Measurements from ENCODE around the gene PPP6R1. TPM values are rescaled to one million over a fixed set of nuclear protein-coding genes. Genes with fewer than 3 reads are reported as not detected.

The PPP6R1 gene
- polyA plus RNA-seq, 1 of the 3 experiments (the other 2 are of a cell fraction): 47.8 TPM

Small RNAs within 50 kb of the gene (small RNA-seq; reads per million reads assigned to genes)
- gene MIR6802 (0 to 0.21 (median 0) reads per million in 7 experiments), gene MIR6803 (0 reads per million in 7 experiments), gene MIR6804 (0 to 0.26 (median 0) reads per million in 7 experiments)

Other genes with a start within 250 kb of the PPP6R1 start
- 0.12 and 0.24 TPM in 2 replicates for gene GP6, start 220.8 kb downstream of the PPP6R1 start, polyA plus RNA-seq (2012; rRNA removed)
- gene RDH13, start 195.9 kb downstream of the PPP6R1 start, polyA plus RNA-seq (2012; rRNA removed): 8.9 and 9.6 TPM in 2 replicates
- gene EPS8L1, start 183.1 kb downstream of the PPP6R1 start, polyA plus RNA-seq (2012; rRNA removed): 9.6 and 12.9 TPM in 2 replicates
- 83.9 and 87.3 TPM in 2 replicates for gene PPP1R12C, start 141.4 kb downstream of the PPP6R1 start, polyA plus RNA-seq (2012; rRNA removed)
- gene TNNT1, start 109.8 kb downstream of the PPP6R1 start, polyA plus RNA-seq (2012; rRNA removed): 27.1 and 39.5 TPM in 2 replicates
- 9.1 and 11.4 TPM in 2 replicates for gene TNNI3, start 101.3 kb downstream of the PPP6R1 start, polyA plus RNA-seq (2012; rRNA removed)
- gene DNAAF3, start 92.4 kb downstream of the PPP6R1 start, polyA plus RNA-seq (2012; rRNA removed): 2.4 and 2.5 TPM in 2 replicates
- 0.21 and 0.39 TPM in 2 replicates for gene SYT5, start 78.7 kb downstream of the PPP6R1 start, polyA plus RNA-seq (2012; rRNA removed)
- gene PTPRH, start 49.5 kb downstream of the PPP6R1 start, polyA plus RNA-seq (2012; rRNA removed): 0.86 and 1.1 TPM in 2 replicates
- gene TMEM86B, start 30.3 kb downstream of the PPP6R1 start, polyA plus RNA-seq (2012; rRNA removed): 2.0 and 3.0 TPM in 2 replicates
- gene HSPBP1, start 21.1 kb upstream of the PPP6R1 start, polyA plus RNA-seq (2012; rRNA removed): 51.7 and 55.4 TPM in 2 replicates
- gene BRSK1, start 25.0 kb upstream of the PPP6R1 start, polyA plus RNA-seq (2012; rRNA removed): 32.2 and 49.7 TPM in 2 replicates
- gene TMEM150B, start 66.3 kb upstream of the PPP6R1 start, polyA plus RNA-seq (2012; rRNA removed): not detected in 2 replicates
- gene KMT5C, start 80.9 kb upstream of the PPP6R1 start, polyA plus RNA-seq (2012; rRNA removed): 14.0 and 14.4 TPM in 2 replicates
- 0.58 and 0.74 TPM in 2 replicates for gene COX6B2, start 95.7 kb upstream of the PPP6R1 start, polyA plus RNA-seq (2012; rRNA removed)
- gene GARIN5B, start 104.2 kb upstream of the PPP6R1 start, polyA plus RNA-seq (2012; rRNA removed): not detected in 2 replicates
- gene IL11, start 111.4 kb upstream of the PPP6R1 start, polyA plus RNA-seq (2012; rRNA removed): 13.2 and 16.1 TPM in 2 replicates
- 0.77 and 0.91 TPM in 2 replicates for gene TMEM190, start 117.8 kb upstream of the PPP6R1 start, polyA plus RNA-seq (2012; rRNA removed)
- gene TMEM238, start 125.3 kb upstream of the PPP6R1 start, polyA plus RNA-seq (2012; rRNA removed): 0.08 and 0.12 TPM in 2 replicates
- 2,297 and 2,368 TPM in 2 replicates for gene RPL28, start 126.9 kb upstream of the PPP6R1 start, polyA plus RNA-seq (2012; rRNA removed)
- gene UBE2S, start 148.8 kb upstream of the PPP6R1 start, polyA plus RNA-seq (2012; rRNA removed): 84.7 and 133 TPM in 2 replicates
- 0.02 TPM in 1 of 2 replicates, not detected in the other for gene SHISA7, start 184.3 kb upstream of the PPP6R1 start, polyA plus RNA-seq (2012; rRNA removed)
- gene ISOC2, start 202.6 kb upstream of the PPP6R1 start, polyA plus RNA-seq (2012; rRNA removed): 60.9 and 65.4 TPM in 2 replicates
- gene C19orf85, start 205.7 kb upstream of the PPP6R1 start, polyA plus RNA-seq (2012; rRNA removed): not detected in 2 replicates
- 0.73 and 1.6 TPM in 2 replicates for gene ZNF628, start 217.6 kb upstream of the PPP6R1 start, polyA plus RNA-seq (2012; rRNA removed)
- gene NAT14, start 226.2 kb upstream of the PPP6R1 start, polyA plus RNA-seq (2012; rRNA removed): 84.4 and 89.9 TPM in 2 replicates
- 2.6 and 4.9 TPM in 2 replicates for gene SSC5D, start 229.4 kb upstream of the PPP6R1 start, polyA plus RNA-seq (2012; rRNA removed)

All from SK-N-SH (cell line).